GM12873 (cell line): ENCODE measurements around the gene FGF14.

Experiments
- CTCF ChIP-seq: IDR thresholded peaks from 2 replicates; pipeline ENCODE4 v1.5.1; 2012; ENCODE audit warnings: low read depth, mild to moderate bottlenecking, moderate library complexity, low read length, control low read depth; ENCODE audit not compliant: insufficient read depth; ENCODE audit errors: missing control alignments

FGF14 gene

GRCh38 chr13:101691341-101691860 is 710.4 kb downstream of the FGF14 start:
- no peak for TF ChIP-seq CTCF

- no peak for TF ChIP-seq CTCF
Measured at GRCh38 chr13:101690871-101691270, 711.0 kb downstream of the FGF14 start.

- no peak for TF ChIP-seq CTCF
Measured at GRCh38 chr13:101686003-101686402, 715.8 kb downstream of the FGF14 start.

GRCh38 chr13:101681834-101682233 is 720.0 kb downstream of the FGF14 start:
- no peak for TF ChIP-seq CTCF

GRCh38 chr13:101673360-101674105 is 728.3 kb downstream of the FGF14 start:
- no peak for TF ChIP-seq CTCF

- no peak for TF ChIP-seq CTCF
Measured at GRCh38 chr13:101661839-101662238, 740.0 kb downstream of the FGF14 start.
